ENCODE measurements around the gene ABI3.
"Not testable (repeated sequence)": the region's sequence is repeated elsewhere in the genome, so short reads cannot be mapped to it uniquely, and the experiment has no call there.

The ABI3 gene

GRCh38 chr17:49210158-49211029 lies at the start of gene ABI3, which contains the start of gene GNGT2:
Gene ABI3, plus strand, starts transcription at chr17:49210707. Its CDS starts 18 bp downstream, at chr17:49210725.
Gene GNGT2, minus strand, starts transcription at chr17:49210574. Its CDS starts 3,152 bp downstream, at chr17:49207422.
- no peak within 1 kb of the TSS for H3K4me3 ChIP-seq (ENCODE audit: low read depth, low read length)

- no peak overlapping the region for H3K4me3 ChIP-seq (ENCODE audit: low read depth, low read length)
Measured at GRCh38 chr17:49162866-49163265, 47.6 kb upstream of the ABI3 start.

- no peak overlapping the region for H3K4me3 ChIP-seq (ENCODE audit: low read depth, low read length)
Measured at GRCh38 chr17:49165143-49165542, 45.4 kb upstream of the ABI3 start.

- no peak overlapping the region for H3K4me3 ChIP-seq (ENCODE audit: low read depth, low read length)
Measured at GRCh38 chr17:49168706-49169105, 41.8 kb upstream of the ABI3 start.

- no peak overlapping the region for H3K4me3 ChIP-seq (ENCODE audit: low read depth, low read length)
Measured at GRCh38 chr17:49170216-49170615, 40.3 kb upstream of the ABI3 start.

GRCh38 chr17:49170711-49171110 lies 39.8 kb upstream of the ABI3 start:
- H3K4me3 ChIP-seq (ENCODE audit: low read depth, low read length), result not testable (repeated sequence)

GRCh38 chr17:49175978-49176377 lies 34.5 kb upstream of the ABI3 start:
- H3K4me3 ChIP-seq (ENCODE audit: low read depth, low read length), result not testable (repeated sequence)

- no peak overlapping the region for H3K4me3 ChIP-seq (ENCODE audit: low read depth, low read length)
Measured at GRCh38 chr17:49180303-49180702, 30.2 kb upstream of the ABI3 start.

- no peak overlapping the region for H3K4me3 ChIP-seq (ENCODE audit: low read depth, low read length)
Measured at GRCh38 chr17:49180998-49181635, 29.4 kb upstream of the ABI3 start.

- H3K4me3 ChIP-seq (ENCODE audit: low read depth, low read length), result no peak overlapping the region
Measured at GRCh38 chr17:49183341-49183740, 27.2 kb upstream of the ABI3 start.

- H3K4me3 ChIP-seq (ENCODE audit: low read depth, low read length), result no peak overlapping the region
Measured at GRCh38 chr17:49183801-49184200, 26.7 kb upstream of the ABI3 start.

GRCh38 chr17:49184522-49184921 lies 26.0 kb upstream of the ABI3 start:
- H3K4me3 ChIP-seq (ENCODE audit: low read depth, low read length), result not testable (repeated sequence)

GRCh38 chr17:49185381-49185780 lies 25.1 kb upstream of the ABI3 start:
- H3K4me3 ChIP-seq (ENCODE audit: low read depth, low read length), result not testable (repeated sequence)

GRCh38 chr17:49187301-49187700 lies 23.2 kb upstream of the ABI3 start:
- no peak overlapping the region for H3K4me3 ChIP-seq (ENCODE audit: low read depth, low read length)

GRCh38 chr17:49190932-49191331 lies 19.6 kb upstream of the ABI3 start:
- no peak overlapping the region for H3K4me3 ChIP-seq (ENCODE audit: low read depth, low read length)

- peak overlapping the region; percentile 86 for H3K4me3 ChIP-seq (ENCODE audit: low read depth, low read length)
Measured at GRCh38 chr17:49191409-49191916, 19.0 kb upstream of the ABI3 start.

- H3K4me3 ChIP-seq (ENCODE audit: low read depth, low read length), result peak overlapping the region; percentile 86
Measured at GRCh38 chr17:49191917-49192741, 18.4 kb upstream of the ABI3 start.

GRCh38 chr17:49193513-49194296 lies 16.8 kb upstream of the ABI3 start:
- H3K4me3 ChIP-seq (ENCODE audit: low read depth, low read length), result peak overlapping the region; percentile 86

- no peak overlapping the region for H3K4me3 ChIP-seq (ENCODE audit: low read depth, low read length)
Measured at GRCh38 chr17:49194297-49194607, 16.3 kb upstream of the ABI3 start.

GRCh38 chr17:49195751-49196150 lies 14.8 kb upstream of the ABI3 start:
- no peak overlapping the region for H3K4me3 ChIP-seq (ENCODE audit: low read depth, low read length)

All from iPS-11a (cell line).